GM10248 (cell line): ENCODE data around the gene C10orf90.

Experiments used
- CTCF ChIA-PET: fragments of 300-600 bp; sonication (Branson Sonifier 250); formaldehyde crosslinking; extraction: SDS; loops from one replicate; lab custom pipeline; 2021; ENCODE audit warnings: antibody characterized with exemption; lab: Yijun Ruan, JAX
- POLR2A ChIA-PET: fragments of 350-650 bp; sonication (Branson Sonifier 250); formaldehyde crosslinking; extraction: SDS; loops from one replicate; lab custom pipeline; 2020; ENCODE audit warnings: antibody characterized with exemption; lab: Yijun Ruan, JAX
- DNase-seq: peaks from one replicate; pipeline ENCODE4 v3.0.0; 2012; ENCODE audit errors: extremely low spot score
- TF ChIP-seq, protein P1 (sequence below): IDR thresholded peaks from 2 replicates; pipeline ENCODE4 v1.5.1; 2012; ENCODE audit warnings: mild to moderate bottlenecking, low read depth; ENCODE audit errors: extremely low read depth, missing control alignments, control extremely low read depth

C10orf90 gene

DNA sequence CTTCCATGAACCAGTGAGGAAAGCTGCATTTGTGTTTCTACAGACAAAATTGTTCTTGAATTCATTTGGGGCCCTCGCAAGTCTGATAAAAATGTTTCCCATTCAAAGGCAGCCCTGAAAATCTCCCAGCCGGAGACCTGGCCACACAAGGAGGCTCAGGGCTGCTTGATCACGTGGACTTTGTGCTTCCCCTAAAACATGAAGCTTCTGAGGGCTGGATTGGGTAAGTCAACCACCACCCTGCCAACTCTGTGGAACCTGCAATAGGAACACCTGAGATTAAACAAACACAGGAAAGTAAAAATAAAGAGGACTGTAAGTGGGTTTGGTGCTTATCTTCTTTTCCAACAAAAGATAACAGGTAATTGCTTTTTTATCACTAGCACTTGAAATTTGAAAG lies 133.8 kb downstream of the C10orf90 start:
- ChIA-PET POLR2A (no interaction called here), CTCF (no interaction called here)
- TF ChIP-seq, protein P1, sequence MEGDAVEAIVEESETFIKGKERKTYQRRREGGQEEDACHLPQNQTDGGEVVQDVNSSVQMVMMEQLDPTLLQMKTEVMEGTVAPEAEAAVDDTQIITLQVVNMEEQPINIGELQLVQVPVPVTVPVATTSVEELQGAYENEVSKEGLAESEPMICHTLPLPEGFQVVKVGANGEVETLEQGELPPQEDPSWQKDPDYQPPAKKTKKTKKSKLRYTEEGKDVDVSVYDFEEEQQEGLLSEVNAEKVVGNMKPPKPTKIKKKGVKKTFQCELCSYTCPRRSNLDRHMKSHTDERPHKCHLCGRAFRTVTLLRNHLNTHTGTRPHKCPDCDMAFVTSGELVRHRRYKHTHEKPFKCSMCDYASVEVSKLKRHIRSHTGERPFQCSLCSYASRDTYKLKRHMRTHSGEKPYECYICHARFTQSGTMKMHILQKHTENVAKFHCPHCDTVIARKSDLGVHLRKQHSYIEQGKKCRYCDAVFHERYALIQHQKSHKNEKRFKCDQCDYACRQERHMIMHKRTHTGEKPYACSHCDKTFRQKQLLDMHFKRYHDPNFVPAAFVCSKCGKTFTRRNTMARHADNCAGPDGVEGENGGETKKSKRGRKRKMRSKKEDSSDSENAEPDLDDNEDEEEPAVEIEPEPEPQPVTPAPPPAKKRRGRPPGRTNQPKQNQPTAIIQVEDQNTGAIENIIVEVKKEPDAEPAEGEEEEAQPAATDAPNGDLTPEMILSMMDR = no peak
- no peak for DNase-seq

DNA sequence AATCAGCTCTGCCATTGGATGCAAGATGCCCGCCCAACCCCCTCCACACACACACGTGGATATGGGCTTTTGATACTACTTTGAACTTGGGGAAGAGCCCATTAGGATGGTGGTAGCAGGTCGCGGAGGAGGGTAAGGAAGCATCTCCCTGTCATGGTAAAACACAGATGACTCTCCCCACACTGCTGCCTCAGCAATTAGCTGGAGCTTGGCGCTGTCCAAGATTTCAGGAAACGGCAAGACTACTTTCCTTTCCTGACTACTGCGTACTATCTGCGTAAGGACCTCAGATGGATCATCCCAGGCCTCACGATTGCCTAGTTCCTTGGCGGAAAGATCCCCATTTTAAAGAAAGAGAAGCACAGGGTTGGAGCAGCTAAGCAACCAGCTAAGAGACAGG lies 134.3 kb downstream of the C10orf90 start:
- TF ChIP-seq, protein P1 = no peak
- POLR2A ChIA-PET = no interaction called here

DNA sequence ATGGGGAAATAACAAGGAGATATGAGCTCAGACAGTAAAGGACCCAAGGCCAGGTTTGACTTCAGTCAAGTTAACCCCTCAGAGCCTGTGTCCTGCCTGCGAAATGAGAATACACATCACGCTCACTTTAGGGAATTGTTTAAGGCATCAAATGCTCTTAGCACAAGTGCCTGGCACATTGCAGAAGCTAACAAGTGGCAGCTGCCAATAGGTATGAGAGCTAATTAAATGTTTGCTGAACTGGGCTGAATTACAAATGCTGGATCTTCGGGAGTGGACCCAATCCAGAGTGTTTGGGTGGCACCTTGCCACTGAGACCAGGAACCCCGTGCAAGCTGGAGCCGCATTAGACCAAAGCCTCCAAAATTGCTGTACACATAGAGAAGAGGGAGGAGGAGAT lies 136.8 kb downstream of the C10orf90 start:
- POLR2A ChIA-PET = no interaction called here
- TF ChIP-seq, protein P1 = no peak

More for the DNA sequence above, 134.3 kb downstream of the C10orf90 start:
- CTCF ChIA-PET = no interaction called here
- DNase-seq = no peak

DNA sequence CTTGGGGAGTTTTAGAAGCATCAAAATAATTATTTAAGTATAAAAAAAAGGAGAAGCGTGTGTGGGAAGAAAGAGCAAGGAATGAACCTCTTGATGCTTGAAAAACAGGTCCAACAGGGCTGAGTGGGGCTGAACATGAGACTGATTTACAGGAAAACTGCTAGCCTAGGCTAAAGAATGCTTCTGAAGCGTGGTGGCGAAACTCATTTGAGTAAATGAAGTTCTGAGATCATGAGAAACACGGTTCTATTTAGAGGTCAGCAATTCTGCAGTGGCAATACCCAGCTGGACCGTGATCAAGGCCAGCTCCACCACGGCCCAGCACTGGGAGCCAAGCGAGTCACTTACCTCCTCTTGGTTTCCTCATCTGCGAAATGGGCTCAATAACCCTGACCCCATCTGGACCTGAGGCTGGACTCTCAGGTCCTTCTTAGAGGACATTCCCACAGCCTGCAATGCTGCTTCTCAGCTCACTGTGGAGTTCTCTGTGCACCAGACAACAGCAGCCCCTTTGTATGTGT lies 142.1 kb downstream of the C10orf90 start:
- ChIA-PET POLR2A (no interaction called here), CTCF (interaction anchor here (1.3 kb wide), 1 partner anchor 31 kb away, joined by 3 read pairs; no protein-coding TSS in a partner anchor)
- TF ChIP-seq, protein P1 = no peak
- DNase-seq = no peak

More for the DNA sequence above, 136.8 kb downstream of the C10orf90 start:
- DNase-seq = no peak
- CTCF ChIA-PET = interaction anchor here (1.3 kb wide), 1 partner anchor 9 kb away, joined by 5 read pairs; no protein-coding TSS in a partner anchor

DNA sequence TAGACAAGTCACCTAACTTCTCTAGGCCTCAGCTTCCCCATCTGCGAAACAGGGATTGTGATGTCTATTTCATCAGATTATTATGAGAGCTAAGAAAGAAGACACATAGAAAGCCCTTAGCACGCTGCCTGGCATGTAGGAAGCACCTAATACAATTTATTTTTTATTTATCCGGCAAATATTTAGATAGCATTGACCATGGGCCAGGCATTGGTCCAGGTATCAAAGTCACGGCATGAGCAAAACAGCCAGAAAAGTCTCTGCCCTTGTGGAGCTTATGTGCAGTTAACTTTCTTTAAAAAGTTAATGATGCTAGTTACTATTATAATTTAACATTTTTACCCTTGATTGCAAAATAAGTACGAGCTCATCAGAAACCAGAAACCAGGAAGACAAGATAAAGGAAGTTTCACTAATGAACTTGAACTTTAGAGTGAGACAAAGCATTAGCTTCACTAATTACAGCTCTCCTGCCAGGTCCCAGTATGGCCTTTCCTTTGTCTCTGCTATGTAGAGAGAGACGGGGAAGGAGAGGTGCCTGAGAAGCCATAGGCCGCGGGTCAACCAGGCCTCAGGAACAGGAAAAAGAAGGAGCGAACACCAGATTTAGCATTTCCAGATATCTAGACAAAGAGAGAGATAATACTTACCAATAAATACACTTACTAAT lies 142.7 kb downstream of the C10orf90 start:
- POLR2A ChIA-PET = no interaction called here
- CTCF ChIA-PET = interaction anchor here (1.0 to 1.3 kb wide), 2 partner anchors 15 to 30 kb away, joined by 3 read pairs; no protein-coding TSS in a partner anchor
- no peak for DNase-seq
- TF ChIP-seq, protein P1 = no peak

DNA sequence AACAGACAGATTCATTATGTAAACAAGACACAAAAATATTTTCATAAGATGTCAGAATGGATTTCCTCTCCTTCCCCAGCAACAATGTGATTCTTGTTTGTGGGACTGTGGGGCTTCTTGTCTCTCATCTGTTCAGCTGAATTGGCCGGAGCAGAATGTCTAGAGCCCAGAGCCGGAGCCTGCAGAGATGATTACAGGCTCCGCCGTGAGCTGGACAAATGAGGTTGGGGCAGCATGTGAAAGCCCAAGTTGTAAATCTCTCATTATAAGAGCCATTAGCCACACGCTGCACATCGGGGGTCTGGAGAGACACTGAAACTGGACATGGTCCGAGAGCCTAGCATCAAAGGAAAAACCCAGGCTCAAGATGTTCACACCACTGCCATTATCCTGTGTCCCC lies 145.2 kb downstream of the C10orf90 start:
- CTCF ChIA-PET = no interaction called here
- POLR2A ChIA-PET = no interaction called here
- DNase-seq = no peak
- TF ChIP-seq, protein P1 = no peak
